Liver (tissue), 9 donors: Measurements from ENCODE around the gene NDUFB5. TPM values are rescaled to one million over a fixed set of nuclear protein-coding genes. Genes with fewer than 3 reads are reported as not detected.

ENCODE experiments used
- DNase-seq: peaks from one replicate; pipeline ENCODE4 v3.0.0-alpha.2; 2017; ENCODE audit warnings: low spot score
- H3K27ac ChIP-seq, 2 donors: one replicate each; pipeline ENCODE4 v1.7.0; 2013; ENCODE audit warnings: inconsistent platforms in 2 of 2, low read length in 2 of 2, control low read depth in 1 of 2, low read depth in 1 of 2, mild to moderate bottlenecking in 1 of 2
- H3K27me3 ChIP-seq, 4 donors: one replicate each; pipeline versions ENCODE4 v1.6.1 to v1.7.0; 2013; ENCODE audit warnings: low read length in 3 of 4, inconsistent platforms in 1 of 4, mild to moderate bottlenecking in 1 of 4, moderate library complexity in 1 of 4; ENCODE audit not compliant: control insufficient read depth in 4 of 4, insufficient read depth in 4 of 4
- H3K36me3 ChIP-seq, 4 donors: one replicate each; pipeline versions ENCODE4 v1.6.1 to v1.7.0; 2013; ENCODE audit warnings: low read length in 3 of 4, mild to moderate bottlenecking in 3 of 4, low read depth in 1 of 4, moderate library complexity in 1 of 4; ENCODE audit not compliant: control insufficient read depth in 4 of 4, insufficient read depth in 3 of 4
- H3K4me1 ChIP-seq, 4 donors: one replicate each; pipeline versions ENCODE4 v1.6.1 to v1.7.0; 2013; ENCODE audit warnings: low read length in 3 of 4, mild to moderate bottlenecking in 3 of 4, moderate library complexity in 1 of 4; ENCODE audit not compliant: control insufficient read depth in 4 of 4, insufficient read depth in 4 of 4
- H3K4me3 ChIP-seq, 3 donors: one replicate each; pipeline versions ENCODE4 v1.6.1 to v1.7.0; 2013; ENCODE audit warnings: low read length in 3 of 3, control low read depth in 1 of 3, low read depth in 1 of 3, mild to moderate bottlenecking in 1 of 3
- H3K9ac ChIP-seq, 2 donors: one replicate each; pipeline ENCODE4 v1.7.0; 2013; ENCODE audit warnings: low read length in 2 of 2, mild to moderate bottlenecking in 2 of 2, moderate library complexity in 2 of 2, control low read depth in 1 of 2, low read depth in 1 of 2
- H3K9me3 ChIP-seq, 4 donors: one replicate each; pipeline versions ENCODE4 v1.6.1 to v1.7.0; 2013; ENCODE audit warnings: low read length in 3 of 4; ENCODE audit not compliant: control insufficient read depth in 4 of 4
- CTCF ChIP-seq: fragments of 150-350 bp; IDR thresholded peaks from 2 replicates; pipeline ENCODE4 v1.5.1; 2017; ENCODE audit warnings: improper control_type of control experiment, low read depth, low read length; ENCODE audit not compliant: missing input control
- EGR1 ChIP-seq, 2 donors: IDR thresholded peaks; 2 replicates each; pipeline ENCODE4 v1.6.1; 2016 to 2018; ENCODE audit warnings: antibody characterized with exemption in 2 of 2, low read depth in 2 of 2
- FOXA1 ChIP-seq: IDR thresholded peaks from 2 replicates; pipeline ENCODE4 v1.6.1; 2016; ENCODE audit warnings: antibody characterized with exemption
- FOXA2 ChIP-seq: IDR thresholded peaks from 2 replicates; pipeline ENCODE4 v1.6.1; 2016; ENCODE audit warnings: antibody characterized with exemption
- MAX ChIP-seq: IDR thresholded peaks from 2 replicates; pipeline ENCODE4 v1.6.1; 2016; ENCODE audit warnings: antibody characterized with exemption
- NR2F2 ChIP-seq: IDR thresholded peaks from 2 replicates; pipeline ENCODE4 v1.6.1; 2016; ENCODE audit warnings: antibody characterized with exemption
- REST ChIP-seq: IDR thresholded peaks from 2 replicates; pipeline ENCODE4 v1.6.1; 2016; ENCODE audit warnings: antibody characterized with exemption, mild to moderate bottlenecking
- RXRA ChIP-seq, 2 donors: IDR thresholded peaks; 2 replicates each; pipeline ENCODE4 v1.6.1; 2017 to 2018; ENCODE audit warnings: antibody characterized with exemption in 2 of 2, mild to moderate bottlenecking in 1 of 2
- TAF1 ChIP-seq: conservative IDR thresholded peaks from 2 replicates; pipeline ENCODE4 v1.6.1; 2016; ENCODE audit warnings: antibody characterized with exemption, mild to moderate bottlenecking
- ZBTB33 ChIP-seq: IDR thresholded peaks from 2 replicates; pipeline ENCODE4 v1.6.1; 2016; ENCODE audit warnings: antibody characterized with exemption
- WGBS: extraction: QIAGEN DNeasy Blood & Tissue Kit; methylation state at CpG from one replicate; pipeline ENCODE4 v1.1.7; 2013; 5-methylcytosine and 5-hydroxymethylcytosine counted together
- polyA plus RNA-seq, 2 donors: library from polyadenylated mRNA; stranded (reverse) in 1 of 2; unstranded in 1 of 2; fragments of 200-250 nt in 1 of 2; fragments of >200 nt in 1 of 2; fragmentation: Nextera tagmentation in 1 of 2; extraction: Ambion mirVana in 1 of 2; gene quantifications; one replicate each; pipeline versions ENCODE4 v1.2.1 to v1.2.3, GENCODE V29; 2013 to 2015
- total RNA-seq, 2 donors: library from RNA; depleted of rRNA; stranded (reverse); fragments of >200 nt; gene quantifications; one replicate each; pipeline ENCODE4 v1.2.3, GENCODE V29; 2014
- donor health status: healthy.
- donor health status: healthy.
- donor health status: healthy.
- donor health status: healthy.
- donor health status: healthy.

Gene NDUFB5
- total and polyA plus RNA-seq, 4 donors, result 43.4 to 92.8 (median 47.6) TPM

- Histone ChIP-seq H3K4me1 (peaks cover 4 to 21% (median 19%) of the 10 kb centered on the region in 4 donors), H3K9me3 (no peaks in the 10 kb centered on the region), H3K27me3 (no peaks in the 10 kb centered on the region), H3K27ac (no peak overlapping the region), H3K9ac (no peak overlapping the region), H3K36me3 (no peaks in the 10 kb centered on the region), H3K4me3 (no peak overlapping the region)
- DNase-seq, result no peak
- WGBS, result 92% methylated on average over 3 of the region's 3 CpGs
- TF ChIP-seq RXRA (IDR thresholded peaks at IDR 0.05) (no peak), ZBTB33 (no peak), FOXA1 (no peak), EGR1 (IDR thresholded peaks at IDR 0.05; ENCODE audit: low read depth in 2 of 2) (no peak), NR2F2 (no peak), MAX (no peak), REST (no peak), FOXA2 (no peak), TAF1 (no peak)
These were observed 41.6 kb downstream of the NDUFB5 start for GRCh38 chr3:179646177-179646576.

- Histone ChIP-seq H3K27me3 (no peaks in the 10 kb centered on the region), H3K36me3 (no peaks in the 10 kb centered on the region), H3K4me3 (peak overlapping the region in 2 of 3 donors; percentile 69 to 94), H3K4me1 (peaks cover 0 to 16% (median 5%) of the 10 kb centered on the region in 4 donors), H3K9ac (peak overlapping the region in 1 of 2 donors; percentile 60), H3K9me3 (no peaks in the 10 kb centered on the region), H3K27ac (peak overlapping the region; percentile 79 to 96)
- DNase-seq, result no peak
- WGBS, result 56% methylated on average over 11 of the region's 11 CpGs
- TF ChIP-seq CTCF (no peak), RXRA (IDR thresholded peaks at IDR 0.05) (peak in 1 of 2 donors; percentile 10)
These were observed 47.3 kb downstream of the NDUFB5 start for GRCh38 chr3:179651687-179652446.
